H9 (cell line): ENCODE measurements around the gene MGRN1. TPM values are rescaled to one million over a fixed set of nuclear protein-coding genes. Genes with fewer than 3 reads are reported as not detected.
A peak's percentile ranks its signal among the peaks of the same experiment; 100 is the strongest.

ENCODE experiments used
- DNase-seq: peaks from one replicate; pipeline ENCODE4 v3.0.0-alpha.2; 2017
- H2AFZ ChIP-seq: one replicate; pipeline ENCODE4 v1.6.1; 2013; ENCODE audit warnings: mild to moderate bottlenecking, low read length, control low read depth, moderate library complexity
- H2AK5ac ChIP-seq: 2 replicates; pipeline ENCODE4 v1.6.1; 2013; ENCODE audit warnings: low read length, control low read depth, mixed read lengths; ENCODE audit not compliant: insufficient read length
- H2BK120ac ChIP-seq: one replicate; pipeline ENCODE4 v1.6.1; 2013; ENCODE audit warnings: low read depth, mild to moderate bottlenecking, low read length, control low read depth, inconsistent platforms; ENCODE audit not compliant: poor library complexity, severe bottlenecking
- H2BK12ac ChIP-seq: 2 replicates; pipeline ENCODE4 v1.6.1; 2013; ENCODE audit warnings: low read length, control low read depth, mixed read lengths, low read depth; ENCODE audit not compliant: insufficient read length
- H2BK15ac ChIP-seq: 2 replicates; pipeline ENCODE4 v1.6.1; 2013; ENCODE audit warnings: low read depth, low read length, control low read depth
- H2BK20ac ChIP-seq: one replicate; pipeline ENCODE4 v1.6.1; 2013; ENCODE audit warnings: low read depth, mild to moderate bottlenecking, low read length, control low read depth, inconsistent platforms; ENCODE audit not compliant: poor library complexity, severe bottlenecking
- H2BK5ac ChIP-seq: 2 replicates; pipeline ENCODE4 v1.6.1; 2013; ENCODE audit warnings: low read length, control low read depth, mixed read lengths; ENCODE audit not compliant: insufficient read length
- H3K14ac ChIP-seq: 2 replicates; pipeline ENCODE4 v1.6.1; 2013; ENCODE audit warnings: low read length, control low read depth; ENCODE audit not compliant: insufficient read depth
- H3K18ac ChIP-seq: 2 replicates; pipeline ENCODE4 v1.6.1; 2013; ENCODE audit warnings: low read depth, mild to moderate bottlenecking, mixed read lengths, low read length, control low read depth; ENCODE audit not compliant: insufficient read length
- H3K23ac ChIP-seq: 2 replicates; pipeline ENCODE4 v1.6.1; 2013; ENCODE audit warnings: low read length, control low read depth, mixed read lengths, low read depth; ENCODE audit not compliant: insufficient read length
- H3K23me2 ChIP-seq: 2 replicates; pipeline ENCODE4 v1.6.1; 2013; ENCODE audit warnings: low read depth, mild to moderate bottlenecking, mixed read lengths, low read length, control low read depth; ENCODE audit not compliant: insufficient read length, poor library complexity, severe bottlenecking
- H3K27ac ChIP-seq: 2 replicates; pipeline ENCODE4 v1.5.1; 2013; ENCODE audit warnings: low read length, control low read depth, mixed read lengths, low read depth; ENCODE audit not compliant: insufficient read length
- H3K27me3 ChIP-seq: 2 replicates; pipeline ENCODE4 v1.6.1; 2013; ENCODE audit warnings: low read length, control low read depth, inconsistent platforms; ENCODE audit not compliant: insufficient read depth
- H3K4ac ChIP-seq: 2 replicates; pipeline ENCODE4 v1.6.1; 2013; ENCODE audit warnings: low read depth, mild to moderate bottlenecking, control low read depth, inconsistent platforms, low read length, moderate library complexity
- H3K4me1 ChIP-seq: 2 replicates; pipeline ENCODE4 v1.6.1; 2013; ENCODE audit warnings: low read length, control low read depth, inconsistent platforms; ENCODE audit not compliant: insufficient read depth
- H3K4me2 ChIP-seq: 2 replicates; pipeline ENCODE4 v1.6.1; 2013; ENCODE audit warnings: low read length, control low read depth, mixed read lengths; ENCODE audit not compliant: insufficient read length, insufficient read depth
- H3K56ac ChIP-seq: 2 replicates; pipeline ENCODE4 v1.6.1; 2013; ENCODE audit warnings: low read depth, mild to moderate bottlenecking, mixed read lengths, low read length, control low read depth; ENCODE audit not compliant: insufficient read length
- H3K79me1 ChIP-seq: 2 replicates; pipeline ENCODE4 v1.6.1; 2013; ENCODE audit warnings: low read depth, mild to moderate bottlenecking, moderate library complexity, low read length, control low read depth, inconsistent platforms; ENCODE audit not compliant: insufficient read depth, poor library complexity, severe bottlenecking
- H3K79me2 ChIP-seq: 2 replicates; pipeline ENCODE4 v1.6.1; 2013; ENCODE audit warnings: low read length, control low read depth, inconsistent platforms; ENCODE audit not compliant: insufficient read depth
- H3K9ac ChIP-seq: 2 replicates; pipeline ENCODE4 v1.6.1; 2013; ENCODE audit warnings: low read length, control low read depth, mixed read lengths; ENCODE audit not compliant: insufficient read length; ENCODE audit errors: extremely low read depth
- H3K9me3 ChIP-seq: one replicate; pipeline ENCODE4 v1.6.1; 2013; ENCODE audit warnings: low read depth, low read length, inconsistent platforms; ENCODE audit not compliant: control insufficient read depth
- H3T11ph ChIP-seq: one replicate; pipeline ENCODE4 v1.6.1; 2013; ENCODE audit warnings: mild to moderate bottlenecking, low read length, control low read depth, inconsistent platforms
- H4K20me1 ChIP-seq: one replicate; pipeline ENCODE4 v1.6.1; 2013; ENCODE audit not compliant: control insufficient read depth, insufficient read length, insufficient read depth
- H4K5ac ChIP-seq: 2 replicates; pipeline ENCODE4 v1.6.1; 2013; ENCODE audit warnings: low read depth, mild to moderate bottlenecking, mixed read lengths, low read length, control low read depth; ENCODE audit not compliant: insufficient read length
- H4K8ac ChIP-seq: replicated peaks from 2 replicates; pipeline ENCODE4 v1.6.1; 2013; ENCODE audit warnings: low read length, control low read depth, mixed read lengths, low read depth; ENCODE audit not compliant: insufficient read length
- H4K91ac ChIP-seq: 2 replicates; pipeline ENCODE4 v1.6.1; 2013; ENCODE audit warnings: low read depth, mild to moderate bottlenecking, moderate library complexity, mixed read lengths, low read length, control low read depth; ENCODE audit not compliant: insufficient read length
- H3K27ac Mint-ChIP-seq, 3 experiments: 2 replicates in 2 of 3; 3 replicates in 1 of 3; pipeline ENCODE4 v1.8.0; 2020 to 2021; ENCODE audit warnings: mixed read lengths in 3 of 3, mild to moderate bottlenecking in 1 of 3, moderate library complexity in 1 of 3
- H3K27me3 Mint-ChIP-seq: 2 replicates; pipeline ENCODE4 v1.8.0; 2021; ENCODE audit warnings: low read depth, mild to moderate bottlenecking, moderate library complexity, mixed read lengths
- H3K36me3 Mint-ChIP-seq, 3 experiments: 2 replicates in 2 of 3; 3 replicates in 1 of 3; pipeline ENCODE4 v1.8.0; 2020 to 2021; ENCODE audit warnings: low read depth in 3 of 3, mixed read lengths in 3 of 3; ENCODE audit not compliant: insufficient read depth in 1 of 3
- H3K4me1 Mint-ChIP-seq, 2 experiments: 2 replicates each; pipeline ENCODE4 v1.8.0; 2020; ENCODE audit warnings: mixed read lengths in 2 of 2
- H3K4me3 Mint-ChIP-seq, 2 experiments: 2 replicates in 1 of 2; 3 replicates in 1 of 2; pipeline ENCODE4 v1.8.0; 2020 to 2021; ENCODE audit warnings: mild to moderate bottlenecking in 2 of 2, mixed read lengths in 2 of 2, moderate library complexity in 1 of 2
- H3K9me3 Mint-ChIP-seq, 2 experiments: 2 replicates in 1 of 2; 3 replicates in 1 of 2; pipeline ENCODE4 v1.8.0; 2020; ENCODE audit warnings: mild to moderate bottlenecking in 2 of 2, mixed read lengths in 2 of 2, moderate library complexity in 1 of 2
- CTCF ChIP-seq: fragments of 200-600 bp; sonication (generic); conservative IDR thresholded peaks from 3 replicates; pipeline ENCODE4 v1.8.0; 2021; ENCODE audit warnings: antibody characterized with exemption, mild to moderate bottlenecking
- WGBS: extraction: QIAGEN DNeasy Blood & Tissue Kit; methylation state at CpG from one replicate; pipeline ENCODE4 v1.1.7; 2013; ENCODE audit warnings: missing lambda C conversion rate, low lambda C conversion rate, mixed read lengths; ENCODE audit not compliant: insufficient read length; ENCODE audit errors: extremely low coverage; 5-methylcytosine and 5-hydroxymethylcytosine counted together
- total RNA-seq: library from RNA; stranded (reverse); gene quantifications from 2 replicates; pipeline ENCODE4 v1.2.1, GENCODE V29; 2021

The MGRN1 gene
- total RNA-seq, 1 experiment from 2014 or later = 91.6 TPM

- Histone ChIP-seq H2BK15ac (no peak overlapping the region), H3K4me2 (no peak overlapping the region), H3K14ac (no peak overlapping the region), H3K27me3 (no peaks in the 10 kb centered on the region), H3K9ac (no peak overlapping the region), H3T11ph (no peak overlapping the region), H4K91ac (no peak overlapping the region), H4K20me1 (no peaks in the 10 kb centered on the region), H3K18ac (no peak overlapping the region), H4K5ac (no peak overlapping the region), H3K56ac (no peak overlapping the region), H2BK20ac (no peak overlapping the region), H3K23me2 (no peaks in the 10 kb centered on the region), H2BK5ac (no peak overlapping the region), H3K79me2 (no peaks in the 10 kb centered on the region), H3K79me1 (no peaks in the 10 kb centered on the region), H2BK12ac (no peak overlapping the region), H3K27ac (no peak overlapping the region), H2BK120ac (no peak overlapping the region), H2AK5ac (no peak overlapping the region), H2AFZ (no peak overlapping the region), H3K4ac (no peak overlapping the region), H3K23ac (no peak overlapping the region), H3K4me1 (no peaks in the 10 kb centered on the region), H3K9me3 (no peaks in the 10 kb centered on the region), H4K8ac (no peak overlapping the region)
- H3K4me3 Mint-ChIP-seq = no peak overlapping the region
- no peak for TF ChIP-seq CTCF
- no CpG with 5 or more reads among the region's 29 CpGs for WGBS
- peaks cover 11 to 52% (median 31%) of the 10 kb centered on the region in 3 experiments; a peak in 6 of 7 replicates for H3K36me3 Mint-ChIP-seq
- no peaks in the 10 kb centered on the region for H3K9me3 Mint-ChIP-seq
- H3K27me3 Mint-ChIP-seq = no peaks in the 10 kb centered on the region; the same call in 1 of the 2 replicates
- peak overlapping the region in 2 of 3 experiments; percentile 66 to 81; a peak in 3 of 7 replicates for H3K27ac Mint-ChIP-seq
- no peak for DNase-seq
- H3K4me1 Mint-ChIP-seq = peaks cover 0 to 7% of the 10 kb centered on the region in 2 experiments; a peak in 2 of 4 replicates
Observed at GRCh38 chr16:4659363-4660353, 35.0 kb downstream of the MGRN1 start.
